Measurements from ENCODE around the gene BSDC1.
"Not testable (repeated sequence)": the region's sequence is repeated elsewhere in the genome, so short reads cannot be mapped to it uniquely, and the experiment has no call there.

BSDC1 gene

GRCh38 chr1:32357614-32358013, 36.6 kb downstream of the BSDC1 start:
- DNase-seq (ENCODE audit: low read depth in 2 of 2), result no peak

- no peak for DNase-seq (ENCODE audit: low read depth in 2 of 2)
These were observed 37.8 kb downstream of the BSDC1 start for GRCh38 chr1:32356478-32356877.

- not testable (repeated sequence) for DNase-seq (ENCODE audit: low read depth in 2 of 2)
These were observed 38.5 kb downstream of the BSDC1 start for GRCh38 chr1:32355778-32356177.

GRCh38 chr1:32353886-32354570, 40.2 kb downstream of the BSDC1 start:
- no peak for DNase-seq (ENCODE audit: low read depth in 2 of 2)

- no peak for DNase-seq (ENCODE audit: low read depth in 2 of 2)
These were observed 40.8 kb downstream of the BSDC1 start for GRCh38 chr1:32353431-32353830.

- no peak for DNase-seq (ENCODE audit: low read depth in 2 of 2)
These were observed 41.3 kb downstream of the BSDC1 start for GRCh38 chr1:32352831-32353383.

- no peak for DNase-seq (ENCODE audit: low read depth in 2 of 2)
These were observed 41.9 kb downstream of the BSDC1 start for GRCh38 chr1:32352239-32352745.

- DNase-seq (ENCODE audit: low read depth in 2 of 2), result peak; percentile 84
These were observed 42.6 kb downstream of the BSDC1 start for GRCh38 chr1:32351399-32352238.

GRCh38 chr1:32350785-32351398, 43.3 kb downstream of the BSDC1 start:
- DNase-seq (ENCODE audit: low read depth in 2 of 2), result peak; percentile 55 to 69

GRCh38 chr1:32349211-32349708, 45.0 kb downstream of the BSDC1 start:
- DNase-seq (ENCODE audit: low read depth in 2 of 2), result no peak

GRCh38 chr1:32346532-32347157, 47.6 kb downstream of the BSDC1 start:
- no peak for DNase-seq (ENCODE audit: low read depth in 2 of 2)

- DNase-seq (ENCODE audit: low read depth in 2 of 2), result no peak
These were observed 48.9 kb downstream of the BSDC1 start for GRCh38 chr1:32345289-32345827.

GRCh38 chr1:32342704-32343103, 51.5 kb downstream of the BSDC1 start:
- DNase-seq (ENCODE audit: low read depth in 2 of 2), result no peak

GRCh38 chr1:32341971-32342370, 52.3 kb downstream of the BSDC1 start:
- DNase-seq (ENCODE audit: low read depth in 2 of 2), result no peak

GRCh38 chr1:32341186-32341757, 53.0 kb downstream of the BSDC1 start:
- DNase-seq (ENCODE audit: low read depth in 2 of 2), result no peak

- DNase-seq (ENCODE audit: low read depth in 2 of 2), result no peak
These were observed 54.8 kb downstream of the BSDC1 start for GRCh38 chr1:32339363-32339978.

GRCh38 chr1:32338637-32339145, 55.5 kb downstream of the BSDC1 start:
- DNase-seq (ENCODE audit: low read depth in 2 of 2), result no peak

- no peak for DNase-seq (ENCODE audit: low read depth in 2 of 2)
These were observed 56.2 kb downstream of the BSDC1 start for GRCh38 chr1:32337855-32338636.

GRCh38 chr1:32336963-32337675, 57.1 kb downstream of the BSDC1 start:
- peak; percentile 47 to 58 for DNase-seq (ENCODE audit: low read depth in 2 of 2)
